22Rv1 (cell line): ENCODE measurements around the gene PI4K2B.

Experiments
- ZFX ChIP-seq: fragments of 450-650 bp; IDR thresholded peaks from 2 replicates; pipeline ENCODE4 v1.6.1; 2017; ENCODE audit warnings: antibody characterized with exemption, borderline replicate concordance
- TF ChIP-seq, protein P1 (sequence below): fragments of 450-650 bp; IDR thresholded peaks from 2 replicates; pipeline ENCODE4 v1.5.1; 2017; ENCODE audit warnings: mild to moderate bottlenecking

DNA sequence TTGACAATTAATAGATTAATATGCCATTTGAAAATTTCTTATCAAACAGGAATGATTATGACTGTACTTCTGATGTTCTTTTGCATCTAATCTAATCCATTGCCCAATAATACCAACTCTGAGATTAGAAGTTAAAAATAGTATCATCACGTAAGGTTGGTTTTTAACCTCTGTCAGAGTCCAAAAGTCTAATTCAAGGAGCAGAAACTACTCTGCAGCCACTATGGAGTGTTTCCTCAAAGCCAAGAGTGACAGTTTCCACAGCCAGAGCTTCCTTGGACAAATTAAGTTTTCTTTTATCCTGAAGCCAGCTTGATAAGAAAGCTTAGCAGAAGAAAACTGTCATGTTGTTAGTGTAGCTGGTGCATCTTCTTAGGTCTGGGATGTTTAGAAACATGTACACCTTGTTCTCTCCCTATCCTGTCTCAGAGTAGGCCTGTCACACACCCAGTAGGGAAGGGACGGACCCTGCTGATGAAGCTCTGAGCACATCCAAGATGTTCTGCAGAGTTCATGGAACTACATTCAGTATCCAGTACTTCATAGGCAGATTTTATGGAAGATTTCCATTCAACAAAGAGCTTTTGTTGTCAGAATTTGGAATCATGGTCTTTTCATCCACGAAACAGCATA, 20.4 kb upstream of the PI4K2B start:
- TF ChIP-seq, protein P1, sequence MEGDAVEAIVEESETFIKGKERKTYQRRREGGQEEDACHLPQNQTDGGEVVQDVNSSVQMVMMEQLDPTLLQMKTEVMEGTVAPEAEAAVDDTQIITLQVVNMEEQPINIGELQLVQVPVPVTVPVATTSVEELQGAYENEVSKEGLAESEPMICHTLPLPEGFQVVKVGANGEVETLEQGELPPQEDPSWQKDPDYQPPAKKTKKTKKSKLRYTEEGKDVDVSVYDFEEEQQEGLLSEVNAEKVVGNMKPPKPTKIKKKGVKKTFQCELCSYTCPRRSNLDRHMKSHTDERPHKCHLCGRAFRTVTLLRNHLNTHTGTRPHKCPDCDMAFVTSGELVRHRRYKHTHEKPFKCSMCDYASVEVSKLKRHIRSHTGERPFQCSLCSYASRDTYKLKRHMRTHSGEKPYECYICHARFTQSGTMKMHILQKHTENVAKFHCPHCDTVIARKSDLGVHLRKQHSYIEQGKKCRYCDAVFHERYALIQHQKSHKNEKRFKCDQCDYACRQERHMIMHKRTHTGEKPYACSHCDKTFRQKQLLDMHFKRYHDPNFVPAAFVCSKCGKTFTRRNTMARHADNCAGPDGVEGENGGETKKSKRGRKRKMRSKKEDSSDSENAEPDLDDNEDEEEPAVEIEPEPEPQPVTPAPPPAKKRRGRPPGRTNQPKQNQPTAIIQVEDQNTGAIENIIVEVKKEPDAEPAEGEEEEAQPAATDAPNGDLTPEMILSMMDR, result no peak
- no peak for TF ChIP-seq ZFX
